ENCODE measurements around the gene TGFBR1.
"Not testable (repeated sequence)": the region's sequence is repeated elsewhere in the genome, so short reads cannot be mapped to it uniquely, and the experiment has no call there.

TGFBR1 gene

GRCh38 chr9:99087462-99087861, 17.5 kb upstream of the TGFBR1 start:
- TF ChIP-seq, protein P1, sequence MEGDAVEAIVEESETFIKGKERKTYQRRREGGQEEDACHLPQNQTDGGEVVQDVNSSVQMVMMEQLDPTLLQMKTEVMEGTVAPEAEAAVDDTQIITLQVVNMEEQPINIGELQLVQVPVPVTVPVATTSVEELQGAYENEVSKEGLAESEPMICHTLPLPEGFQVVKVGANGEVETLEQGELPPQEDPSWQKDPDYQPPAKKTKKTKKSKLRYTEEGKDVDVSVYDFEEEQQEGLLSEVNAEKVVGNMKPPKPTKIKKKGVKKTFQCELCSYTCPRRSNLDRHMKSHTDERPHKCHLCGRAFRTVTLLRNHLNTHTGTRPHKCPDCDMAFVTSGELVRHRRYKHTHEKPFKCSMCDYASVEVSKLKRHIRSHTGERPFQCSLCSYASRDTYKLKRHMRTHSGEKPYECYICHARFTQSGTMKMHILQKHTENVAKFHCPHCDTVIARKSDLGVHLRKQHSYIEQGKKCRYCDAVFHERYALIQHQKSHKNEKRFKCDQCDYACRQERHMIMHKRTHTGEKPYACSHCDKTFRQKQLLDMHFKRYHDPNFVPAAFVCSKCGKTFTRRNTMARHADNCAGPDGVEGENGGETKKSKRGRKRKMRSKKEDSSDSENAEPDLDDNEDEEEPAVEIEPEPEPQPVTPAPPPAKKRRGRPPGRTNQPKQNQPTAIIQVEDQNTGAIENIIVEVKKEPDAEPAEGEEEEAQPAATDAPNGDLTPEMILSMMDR (IDR thresholded peaks at IDR 0.05; ENCODE audit: borderline replicate concordance, insufficient read depth, low read depth, low read length) = no peak
- no peak overlapping the region for H3K4me3 ChIP-seq (ENCODE audit: low read depth, low read length)

DNA sequence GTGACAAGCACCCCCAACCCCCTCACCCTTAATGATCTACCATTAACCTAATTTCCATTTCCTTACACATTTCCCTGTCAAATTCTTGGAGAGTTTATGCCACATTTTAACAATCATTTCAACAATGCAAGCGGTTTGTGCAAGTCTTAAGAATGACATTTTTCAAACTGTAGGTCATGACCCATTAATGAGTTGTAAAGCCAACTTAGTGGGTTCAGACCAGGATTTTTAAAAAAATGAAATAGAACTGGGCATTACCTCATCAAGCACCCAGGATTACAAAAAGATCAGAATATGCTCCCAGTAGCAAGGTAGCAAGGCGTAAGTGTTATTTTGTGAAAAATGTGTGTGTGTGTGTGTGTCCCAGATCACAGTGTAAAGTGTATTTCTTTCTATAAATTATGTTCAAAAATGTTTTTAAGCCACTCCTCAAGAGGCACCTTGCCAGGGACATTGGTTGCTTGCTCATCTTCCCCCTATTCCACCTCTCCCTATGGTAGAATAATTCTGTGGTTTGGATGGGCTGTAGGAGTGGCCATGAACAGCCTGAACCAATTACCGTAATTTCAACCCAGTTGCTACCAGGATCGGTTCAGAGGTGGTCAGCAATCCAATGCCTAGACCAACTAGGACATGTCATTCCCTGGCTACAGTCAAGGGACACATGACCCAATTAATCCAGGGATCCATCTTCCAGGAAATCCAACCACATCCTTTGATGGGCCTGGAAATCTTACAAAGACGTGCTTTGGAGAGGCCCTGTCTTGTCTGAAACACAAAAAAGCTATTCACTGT, 14.4 kb upstream of the TGFBR1 start:
- H3K4me3 ChIP-seq (ENCODE audit: low read depth, low read length) = no peak overlapping the region
- TF ChIP-seq, protein P1 (IDR thresholded peaks at IDR 0.05; ENCODE audit: borderline replicate concordance, insufficient read depth, low read depth, low read length) = no peak

DNA sequence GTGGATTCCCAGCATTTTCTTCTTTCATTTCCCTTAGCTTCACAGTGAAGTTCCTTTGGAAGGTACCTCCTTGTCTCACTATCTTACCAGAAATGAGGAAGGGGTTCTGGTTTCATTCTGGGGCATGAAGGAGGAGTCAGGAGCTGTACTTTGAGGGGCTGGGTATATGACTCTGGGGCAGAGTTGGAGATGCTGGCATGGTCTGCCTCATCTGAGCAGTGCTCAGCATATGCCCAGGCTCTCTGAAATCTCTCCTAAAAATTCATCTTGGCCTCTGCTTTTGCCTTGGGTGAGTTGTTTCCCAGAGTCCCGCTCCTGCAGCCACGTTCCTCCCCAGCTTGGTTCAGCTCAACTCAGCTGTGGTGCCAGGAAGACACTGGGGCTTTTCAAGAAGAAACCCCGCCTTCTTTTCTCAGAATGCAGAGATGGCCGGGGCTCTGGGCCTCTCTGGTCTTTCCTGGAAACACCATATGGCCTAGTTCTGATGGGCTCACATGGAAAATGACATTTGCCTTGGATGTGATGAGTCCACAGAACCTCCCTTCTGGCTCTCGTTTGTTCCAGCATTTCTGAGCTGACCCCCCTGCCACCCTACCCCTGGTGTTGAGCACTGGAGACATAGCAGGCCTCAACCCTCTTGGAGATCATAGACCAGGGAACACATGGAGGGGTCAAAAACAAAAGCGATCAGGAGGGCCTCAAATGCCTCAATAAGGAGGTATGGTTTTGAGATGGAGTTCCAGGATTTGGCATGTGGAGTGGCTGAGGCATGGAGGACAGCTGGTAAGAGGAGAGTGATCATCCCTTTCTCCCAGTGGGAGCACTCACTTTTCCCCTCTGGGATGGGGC, 12.0 kb upstream of the TGFBR1 start:
- TF ChIP-seq, protein P1 (IDR thresholded peaks at IDR 0.05; ENCODE audit: borderline replicate concordance, insufficient read depth, low read depth, low read length) = no peak
- H3K4me3 ChIP-seq (ENCODE audit: low read depth, low read length) = no peak overlapping the region

DNA sequence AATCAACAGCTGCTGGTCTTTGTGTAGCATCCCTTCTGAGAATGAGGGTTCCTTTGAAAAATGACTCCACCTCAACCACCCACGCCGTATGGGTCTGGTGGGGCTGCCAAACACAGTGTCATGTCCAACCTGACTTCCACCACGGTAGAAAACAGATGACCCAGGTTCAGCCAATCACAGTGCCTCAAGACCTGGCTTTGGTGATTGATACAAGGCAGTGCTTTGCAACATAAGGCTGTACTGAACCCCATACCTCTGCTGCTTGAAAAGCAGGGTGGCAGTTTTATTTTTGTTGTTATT, 11.5 kb upstream of the TGFBR1 start:
- TF ChIP-seq, protein P1 (IDR thresholded peaks at IDR 0.05; ENCODE audit: borderline replicate concordance, insufficient read depth, low read depth, low read length) = no peak
- H3K4me3 ChIP-seq (ENCODE audit: low read depth, low read length) = no peak overlapping the region

DNA sequence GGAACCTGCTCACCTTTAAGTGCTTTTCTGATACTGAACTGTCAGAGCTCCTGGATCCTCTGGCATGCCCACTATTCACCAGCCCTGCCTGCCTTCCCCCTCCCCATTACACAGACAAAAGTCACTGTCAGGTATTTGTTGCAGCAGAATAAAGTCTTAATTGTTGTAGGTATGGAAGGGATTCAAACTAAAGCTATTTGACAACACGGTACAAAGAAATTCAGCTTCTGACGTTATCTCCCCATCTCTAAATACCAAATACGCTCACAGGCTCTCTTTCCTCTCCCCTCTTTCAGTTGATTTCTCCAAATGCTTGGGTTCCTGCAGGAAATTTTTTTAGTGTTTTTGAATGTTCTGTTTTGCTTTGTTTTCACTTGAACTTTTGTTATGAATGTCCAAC, 9.3 kb upstream of the TGFBR1 start:
- TF ChIP-seq, protein P1 (IDR thresholded peaks at IDR 0.05; ENCODE audit: borderline replicate concordance, insufficient read depth, low read depth, low read length) = no peak
- H3K4me3 ChIP-seq (ENCODE audit: low read depth, low read length) = no peak overlapping the region

GRCh38 chr9:99096409-99096808, 8.5 kb upstream of the TGFBR1 start:
- H3K4me3 ChIP-seq (ENCODE audit: low read depth, low read length) = no peak overlapping the region
- TF ChIP-seq, protein P1 (IDR thresholded peaks at IDR 0.05; ENCODE audit: borderline replicate concordance, insufficient read depth, low read depth, low read length) = no peak

- H3K4me3 ChIP-seq (ENCODE audit: low read depth, low read length) = not testable (repeated sequence)
Observed at GRCh38 chr9:99099806-99100585, 4.9 kb upstream of the TGFBR1 start.

Measured in GM12875 (cell line).